Erythroblast (primary cell): ENCODE results near the gene ITPA.

Experiments
- GATA1 ChIP-seq: IDR thresholded peaks from 2 replicates; pipeline ENCODE4 v1.6.1; 2011; ENCODE audit warnings: low read depth, mild to moderate bottlenecking, control low read depth, low read length, moderate library complexity
- POLR2A ChIP-seq: IDR thresholded peaks from 2 replicates; pipeline ENCODE4 v1.6.1; 2011; ENCODE audit warnings: mild to moderate bottlenecking, low read length

GRCh38 chr20:3168829-3169590, 40.3 kb upstream of the ITPA start:
- TF ChIP-seq POLR2A (no peak), GATA1 (no peak)
